LNCaP clone FGC (cell line): ENCODE results near the gene ZP4.

Experiments
- DNase-seq: peaks from one replicate; pipeline ENCODE4 v3.0.0-alpha.2; 2011; ENCODE audit warnings: low read depth
- H3K4me3 ChIP-seq: 2 replicates; pipeline ENCODE4 v1.5.1; 2011; ENCODE audit warnings: mild to moderate bottlenecking, low read depth, low read length, control low read depth
- TF ChIP-seq, protein P1 (sequence below): IDR thresholded peaks from 2 replicates; pipeline ENCODE4 v1.5.1; 2012; ENCODE audit warnings: mild to moderate bottlenecking; ENCODE audit not compliant: control insufficient read depth, insufficient read depth; ENCODE audit errors: extremely low read depth

Gene ZP4

GRCh38 chr1:237868817-237869600, 21.7 kb downstream of the ZP4 start:
- no peak overlapping the region for H3K4me3 ChIP-seq
- TF ChIP-seq, protein P1, sequence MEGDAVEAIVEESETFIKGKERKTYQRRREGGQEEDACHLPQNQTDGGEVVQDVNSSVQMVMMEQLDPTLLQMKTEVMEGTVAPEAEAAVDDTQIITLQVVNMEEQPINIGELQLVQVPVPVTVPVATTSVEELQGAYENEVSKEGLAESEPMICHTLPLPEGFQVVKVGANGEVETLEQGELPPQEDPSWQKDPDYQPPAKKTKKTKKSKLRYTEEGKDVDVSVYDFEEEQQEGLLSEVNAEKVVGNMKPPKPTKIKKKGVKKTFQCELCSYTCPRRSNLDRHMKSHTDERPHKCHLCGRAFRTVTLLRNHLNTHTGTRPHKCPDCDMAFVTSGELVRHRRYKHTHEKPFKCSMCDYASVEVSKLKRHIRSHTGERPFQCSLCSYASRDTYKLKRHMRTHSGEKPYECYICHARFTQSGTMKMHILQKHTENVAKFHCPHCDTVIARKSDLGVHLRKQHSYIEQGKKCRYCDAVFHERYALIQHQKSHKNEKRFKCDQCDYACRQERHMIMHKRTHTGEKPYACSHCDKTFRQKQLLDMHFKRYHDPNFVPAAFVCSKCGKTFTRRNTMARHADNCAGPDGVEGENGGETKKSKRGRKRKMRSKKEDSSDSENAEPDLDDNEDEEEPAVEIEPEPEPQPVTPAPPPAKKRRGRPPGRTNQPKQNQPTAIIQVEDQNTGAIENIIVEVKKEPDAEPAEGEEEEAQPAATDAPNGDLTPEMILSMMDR: no peak
- DNase-seq: no peak

GRCh38 chr1:237867380-237867888, 23.3 kb downstream of the ZP4 start:
- TF ChIP-seq, protein P1: no peak
- DNase-seq: no peak

DNA sequence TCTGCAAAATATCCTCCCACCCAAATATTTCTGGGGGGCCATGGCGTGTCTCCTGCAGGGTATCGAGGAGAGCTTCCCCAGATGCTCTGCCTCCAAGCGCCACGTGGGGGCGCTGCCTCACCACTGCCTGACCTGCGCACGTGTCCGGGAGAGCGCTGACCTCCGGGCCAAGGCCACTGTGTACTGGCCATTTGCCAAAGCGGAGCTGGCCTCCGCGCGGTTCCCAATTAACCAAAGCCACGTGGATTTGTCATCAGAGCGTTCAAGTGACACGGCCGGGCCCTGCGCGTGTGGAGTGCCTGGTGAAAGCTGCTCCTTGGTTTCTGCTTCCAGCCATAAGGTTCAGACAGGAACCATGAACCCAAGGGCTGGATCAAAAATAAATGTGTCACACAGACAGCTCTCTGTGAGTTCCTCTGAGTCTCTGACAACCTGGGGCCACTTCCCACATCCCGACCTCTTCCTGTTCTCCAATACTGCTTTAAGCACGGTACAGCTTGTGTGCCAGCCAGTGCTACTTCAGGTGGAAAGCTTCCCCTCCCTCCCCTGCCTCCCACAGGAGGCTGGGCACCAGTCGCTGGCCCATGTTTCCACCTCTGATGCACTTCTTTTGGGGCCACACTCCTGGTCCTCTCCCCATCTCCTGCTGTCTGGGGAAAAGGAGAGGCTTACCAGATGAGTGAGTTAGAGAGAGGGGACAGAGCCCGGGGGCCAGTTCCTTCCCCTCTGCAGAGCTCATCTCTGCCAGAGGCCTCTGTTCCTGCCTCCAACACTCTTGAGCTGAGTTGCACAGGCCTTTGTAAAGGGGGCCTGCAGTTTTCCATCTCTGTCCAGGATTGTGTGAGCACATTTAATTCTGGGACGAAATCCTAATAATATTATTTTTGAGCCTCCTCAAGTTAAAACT, 26.1 kb downstream of the ZP4 start:
- TF ChIP-seq, protein P1: peak; percentile 97
- DNase-seq: peak; percentile 52
- no peak overlapping the region for H3K4me3 ChIP-seq

More at GRCh38 chr1:237867380-237867888, 23.3 kb downstream of the ZP4 start:
- H3K4me3 ChIP-seq: no peak overlapping the region

DNA sequence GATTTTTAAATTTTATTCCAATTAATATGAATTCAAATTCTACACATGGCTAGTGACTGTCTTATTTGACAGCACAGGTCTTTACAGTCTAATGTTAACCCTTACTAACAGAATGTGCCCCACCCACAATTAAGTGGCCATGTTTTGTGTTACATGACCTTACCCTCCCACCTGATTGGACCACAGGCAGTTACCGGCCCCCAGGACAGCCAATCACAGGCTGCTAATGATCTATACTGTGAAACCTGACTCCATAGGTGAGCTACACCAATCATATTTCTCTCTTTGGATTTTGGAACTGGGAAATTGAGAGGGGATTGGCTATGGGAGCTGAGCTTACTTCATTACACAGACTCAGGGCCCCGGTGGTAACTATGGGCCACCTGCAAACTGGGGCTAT, 27.5 kb downstream of the ZP4 start:
- no peak overlapping the region for H3K4me3 ChIP-seq
- no peak for DNase-seq
- TF ChIP-seq, protein P1: no peak

DNA sequence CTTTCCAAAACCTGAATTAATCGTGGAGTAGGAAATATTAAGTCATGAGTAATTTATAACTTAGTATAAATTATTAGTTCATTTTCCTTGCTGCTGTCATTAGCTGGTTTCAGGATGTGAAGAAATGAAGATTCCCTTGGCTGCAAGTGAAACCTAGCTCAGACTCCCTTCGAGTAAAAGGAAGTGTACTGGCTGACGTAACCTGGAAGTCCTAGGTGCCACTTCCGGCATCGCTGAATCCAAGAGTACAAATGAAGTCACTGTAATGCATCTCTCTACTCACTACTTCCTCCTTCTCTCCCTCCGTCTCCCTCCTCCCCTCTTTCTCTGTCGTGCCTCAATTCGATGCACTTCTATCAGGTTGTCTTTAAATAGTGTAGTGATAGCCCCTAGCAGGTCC, 28.8 kb downstream of the ZP4 start:
- TF ChIP-seq, protein P1: no peak
- no peak for DNase-seq
- H3K4me3 ChIP-seq: no peak overlapping the region

DNA sequence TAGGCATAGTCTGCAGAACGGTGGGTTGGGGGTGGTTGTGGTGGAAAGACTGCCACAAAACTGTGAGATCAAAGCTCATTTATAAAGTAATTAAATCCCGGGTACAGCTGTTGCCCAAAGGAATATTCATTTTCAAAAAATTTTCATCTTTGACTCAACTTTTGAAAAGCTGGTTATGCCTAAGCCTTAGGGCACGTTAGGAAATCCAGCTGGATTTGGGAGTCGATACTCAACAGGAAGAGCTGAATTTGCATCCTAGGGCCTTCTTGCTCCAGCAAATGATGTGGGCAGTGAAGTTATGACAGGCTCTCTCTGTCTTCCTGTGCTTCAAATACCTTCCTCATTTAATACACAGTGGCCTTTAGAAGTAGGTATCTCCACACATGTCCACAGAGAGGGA, 31.7 kb downstream of the ZP4 start:
- no peak overlapping the region for H3K4me3 ChIP-seq
- TF ChIP-seq, protein P1: no peak
- no peak for DNase-seq
